Activated CD4-positive, alpha-beta memory T cell treated with anti-CD3 and anti-CD28 coated beads for 36 hours (primary cell): Measurements from ENCODE around the gene ANKRD39. TPM values are rescaled to one million over a fixed set of nuclear protein-coding genes. Genes with fewer than 3 reads are reported as not detected.

ENCODE experiments used
- CTCF ChIA-PET: fragments of 350-600 bp; sonication (Branson Sonifier 250); formaldehyde crosslinking; loops from one replicate; lab custom pipeline; 2021; ENCODE audit warnings: antibody characterized with exemption, inconsistent platforms; lab: Charles Lee
- POLR2A ChIA-PET: fragments of 350-600 bp; sonication (Branson Sonifier 250); formaldehyde crosslinking; loops from one replicate; lab custom pipeline; 2021; ENCODE audit warnings: antibody characterized with exemption; lab: Charles Lee
- DNase-seq: peaks from one replicate; pipeline ENCODE4 v3.0.0-alpha.2; 2020
- H3K27ac Mint-ChIP-seq: one replicate; pipeline ENCODE4 v1.8.0; 2021; ENCODE audit warnings: mixed read lengths
- H3K27me3 Mint-ChIP-seq: one replicate; pipeline ENCODE4 v1.8.0; 2021; ENCODE audit warnings: mixed read lengths
- H3K36me3 Mint-ChIP-seq: one replicate; pipeline ENCODE4 v1.8.0; 2021; ENCODE audit warnings: mixed read lengths
- H3K4me1 Mint-ChIP-seq: one replicate; pipeline ENCODE4 v1.8.0; 2021; ENCODE audit warnings: low read depth, mixed read lengths
- H3K4me3 Mint-ChIP-seq: one replicate; pipeline ENCODE4 v1.8.0; 2021; ENCODE audit warnings: mild to moderate bottlenecking, mixed read lengths
- H3K9me3 Mint-ChIP-seq: one replicate; pipeline ENCODE4 v1.8.0; 2021; ENCODE audit warnings: mixed read lengths
- intact Hi-C: fragments of 100-400 bp; cut with micrococcal nuclease; formaldehyde crosslinking; loops from one replicate; pipeline ENCODE4 v1.15.1; 2023
- total RNA-seq, 2 experiments: library from RNA; stranded (reverse); gene quantifications; one replicate each; pipeline ENCODE4 v1.2.3, GENCODE V29; 2021

ANKRD39 gene
- total RNA-seq, 2 experiments from 2014 or later: 29.0 to 35.1 TPM

DNA sequence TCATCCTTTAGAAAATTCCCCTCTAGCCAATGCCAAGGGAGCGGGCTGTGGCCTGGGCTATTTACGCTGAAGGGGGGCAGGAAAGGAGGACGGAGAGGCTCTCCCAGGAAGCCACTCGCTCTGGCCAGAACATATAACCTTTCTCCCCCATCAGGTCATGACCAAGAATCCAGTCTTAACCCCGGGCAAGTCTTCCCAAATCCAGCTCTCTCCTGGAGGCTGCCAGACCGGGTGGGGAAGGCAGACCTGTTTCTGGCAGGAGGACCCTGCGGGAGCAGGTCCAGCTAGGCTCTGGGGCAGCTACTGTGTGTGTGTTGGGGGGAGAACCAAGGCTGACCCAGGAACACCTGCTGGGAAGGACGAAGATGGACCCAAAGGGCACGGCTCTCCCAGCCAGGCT, 25.5 kb upstream of the ANKRD39 start:
- H3K36me3 Mint-ChIP-seq: no peaks in the 10 kb centered on the region
- H3K27ac Mint-ChIP-seq: no peak overlapping the region
- intact Hi-C loops: no loop called here
- H3K9me3 Mint-ChIP-seq: no peaks in the 10 kb centered on the region
- no peak for DNase-seq
- H3K27me3 Mint-ChIP-seq: no peaks in the 10 kb centered on the region
- ChIA-PET CTCF (no interaction called here), POLR2A (interaction anchor here (0.7 kb wide), 1 partner anchor 316 kb away, joined by 3 read pairs; no protein-coding TSS in a partner anchor)
- no peak overlapping the region for H3K4me3 Mint-ChIP-seq
- peaks cover 4% of the 10 kb centered on the region for H3K4me1 Mint-ChIP-seq

GRCh38 chr2:96882906-96883305, 25.1 kb upstream of the ANKRD39 start:
- Mint-ChIP-seq H3K4me1 (peaks cover 2% of the 10 kb centered on the region), H3K27me3 (no peaks in the 10 kb centered on the region), H3K27ac (no peak overlapping the region), H3K36me3 (no peaks in the 10 kb centered on the region), H3K9me3 (no peaks in the 10 kb centered on the region), H3K4me3 (no peak overlapping the region)
- ChIA-PET POLR2A (interaction anchor here (0.7 kb wide), 1 partner anchor 316 kb away, joined by 3 read pairs; no protein-coding TSS in a partner anchor), CTCF (no interaction called here)
- intact Hi-C loops: no loop called here
- no peak for DNase-seq

DNA sequence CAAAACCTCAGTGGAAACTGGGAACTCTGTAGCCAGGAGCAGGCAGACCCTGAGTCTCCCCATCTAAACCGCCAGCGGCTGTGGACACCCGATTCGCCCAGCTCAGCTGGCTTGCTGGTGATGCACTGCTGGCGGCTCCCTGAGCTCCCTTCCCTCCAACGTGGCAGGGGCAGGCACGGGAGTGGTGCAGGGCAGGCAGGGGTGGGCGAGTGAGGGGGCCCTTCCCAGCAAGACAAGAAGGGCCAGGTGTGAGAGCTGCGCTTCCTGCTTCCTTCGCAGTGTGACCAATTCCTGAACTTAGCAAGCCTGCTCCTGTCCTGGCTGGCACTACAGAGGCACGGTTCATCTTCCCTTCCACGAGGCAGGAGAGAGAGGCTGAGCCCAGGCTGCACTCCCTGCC, 24.4 kb upstream of the ANKRD39 start:
- intact Hi-C loops: no loop called here
- CTCF ChIA-PET: no interaction called here
- no peak overlapping the region for H3K4me3 Mint-ChIP-seq
- DNase-seq: no peak
- H3K27me3 Mint-ChIP-seq: no peaks in the 10 kb centered on the region
- H3K9me3 Mint-ChIP-seq: no peaks in the 10 kb centered on the region
- peaks cover 1% of the 10 kb centered on the region for H3K4me1 Mint-ChIP-seq
- POLR2A ChIA-PET: no interaction called here
- no peaks in the 10 kb centered on the region for H3K36me3 Mint-ChIP-seq
- H3K27ac Mint-ChIP-seq: no peak overlapping the region

DNA sequence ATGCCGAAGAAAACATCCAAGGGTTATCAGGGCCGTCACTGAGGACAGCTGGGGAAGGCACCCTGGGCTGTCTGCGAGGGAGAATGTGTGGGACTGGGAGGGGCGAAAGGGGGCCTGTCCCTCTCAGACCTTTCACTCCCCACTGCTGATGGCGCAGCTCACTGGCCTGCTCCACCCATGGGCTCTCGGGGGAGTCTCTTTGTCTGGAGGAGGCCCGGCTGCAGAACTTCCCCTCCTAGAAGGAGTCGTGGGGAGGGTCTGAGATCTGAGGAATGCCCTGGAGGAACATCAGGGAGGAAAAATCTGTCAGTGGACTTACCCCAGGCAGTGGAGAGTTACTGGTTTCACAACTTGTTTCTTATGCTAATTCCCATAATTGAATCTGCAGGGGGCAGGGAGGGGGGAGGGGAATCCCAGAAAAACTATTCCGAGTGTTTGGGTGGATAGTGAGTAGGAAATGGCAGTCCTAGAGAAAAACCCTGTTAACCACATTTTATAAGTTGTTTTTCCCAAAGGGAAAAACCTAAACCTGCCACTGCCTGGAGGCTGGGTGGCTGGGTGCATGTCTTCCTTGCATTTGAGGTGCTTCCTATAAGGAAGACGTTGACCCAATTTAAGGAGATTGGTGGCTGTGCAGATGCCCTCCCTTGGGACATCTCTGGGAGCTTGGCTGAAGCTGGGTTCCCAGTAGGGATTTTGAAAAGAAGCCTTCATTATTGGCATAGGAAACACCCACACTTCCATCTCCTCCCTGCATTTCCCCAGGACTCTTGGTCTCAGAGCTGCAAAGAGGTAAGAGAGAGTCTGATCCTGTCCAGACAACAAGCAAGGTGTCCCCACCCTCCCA, 23.8 kb upstream of the ANKRD39 start:
- DNase-seq: no peak
- Mint-ChIP-seq H3K27ac (no peak overlapping the region), H3K36me3 (no peaks in the 10 kb centered on the region), H3K9me3 (no peaks in the 10 kb centered on the region), H3K4me1 (no peaks in the 10 kb centered on the region), H3K27me3 (no peaks in the 10 kb centered on the region), H3K4me3 (no peak overlapping the region)
- intact Hi-C loops: no loop called here
- ChIA-PET CTCF (no interaction called here), POLR2A (no interaction called here)

DNA sequence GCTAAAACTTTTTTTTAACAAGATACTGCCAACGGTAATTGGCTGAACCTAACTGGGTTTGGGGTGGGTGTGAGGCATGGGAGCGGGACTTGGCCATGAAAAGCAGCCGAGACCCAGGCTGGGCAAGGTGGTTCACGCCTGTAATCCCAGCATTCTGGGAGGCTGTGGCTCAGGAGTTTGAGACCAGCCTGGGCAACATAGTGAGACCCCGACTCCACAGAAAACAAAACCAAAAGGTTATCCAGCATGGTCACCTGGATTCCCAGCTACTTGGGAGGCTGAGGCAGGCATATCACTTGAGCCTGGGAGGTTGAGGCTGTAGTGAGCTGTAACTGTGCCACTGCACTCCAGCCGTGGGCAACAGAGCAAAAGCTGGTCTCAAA, 23.1 kb upstream of the ANKRD39 start:
- no peak for DNase-seq
- H3K9me3 Mint-ChIP-seq: no peaks in the 10 kb centered on the region
- ChIA-PET CTCF (no interaction called here), POLR2A (no interaction called here)
- no peak overlapping the region for H3K27ac Mint-ChIP-seq
- no peaks in the 10 kb centered on the region for H3K36me3 Mint-ChIP-seq
- peaks cover 7% of the 10 kb centered on the region for H3K4me1 Mint-ChIP-seq
- H3K4me3 Mint-ChIP-seq: no peak overlapping the region
- H3K27me3 Mint-ChIP-seq: no peaks in the 10 kb centered on the region
- intact Hi-C loops: no loop called here

DNA sequence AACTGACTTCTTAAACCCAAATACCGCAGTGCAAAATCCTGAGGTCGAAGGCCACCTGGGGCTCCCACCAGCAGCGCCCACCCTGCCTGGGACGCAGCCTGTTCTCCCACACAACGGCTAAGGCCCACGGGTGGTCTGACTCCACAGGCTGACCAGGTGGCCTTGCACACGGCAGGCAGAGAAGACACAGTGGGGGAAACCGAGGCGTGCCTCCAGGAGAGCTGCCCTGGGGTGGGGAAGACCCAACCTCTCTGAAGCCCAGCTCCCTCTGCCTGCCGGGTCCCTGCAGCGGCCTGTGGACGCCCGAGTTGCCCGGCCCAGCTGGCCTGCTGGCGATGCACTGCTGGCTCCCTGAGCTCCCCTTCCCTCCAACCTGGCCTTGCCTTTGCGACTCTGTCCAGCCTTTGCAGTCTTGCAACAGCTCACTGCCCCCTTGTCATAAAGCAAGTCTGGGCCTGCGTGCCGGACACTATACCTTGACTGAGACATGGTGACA, 21.8 kb upstream of the ANKRD39 start:
- ChIA-PET POLR2A (no interaction called here), CTCF (interaction anchor here (0.9 kb wide), 1 partner anchor 11 kb away, joined by 5 read pairs; no protein-coding TSS in a partner anchor)
- intact Hi-C loops: no loop called here
- peaks cover 15% of the 10 kb centered on the region for H3K4me1 Mint-ChIP-seq
- H3K27me3 Mint-ChIP-seq: no peaks in the 10 kb centered on the region
- H3K4me3 Mint-ChIP-seq: no peak overlapping the region
- DNase-seq: no peak
- H3K27ac Mint-ChIP-seq: no peak overlapping the region
- no peaks in the 10 kb centered on the region for H3K9me3 Mint-ChIP-seq
- H3K36me3 Mint-ChIP-seq: no peaks in the 10 kb centered on the region

DNA sequence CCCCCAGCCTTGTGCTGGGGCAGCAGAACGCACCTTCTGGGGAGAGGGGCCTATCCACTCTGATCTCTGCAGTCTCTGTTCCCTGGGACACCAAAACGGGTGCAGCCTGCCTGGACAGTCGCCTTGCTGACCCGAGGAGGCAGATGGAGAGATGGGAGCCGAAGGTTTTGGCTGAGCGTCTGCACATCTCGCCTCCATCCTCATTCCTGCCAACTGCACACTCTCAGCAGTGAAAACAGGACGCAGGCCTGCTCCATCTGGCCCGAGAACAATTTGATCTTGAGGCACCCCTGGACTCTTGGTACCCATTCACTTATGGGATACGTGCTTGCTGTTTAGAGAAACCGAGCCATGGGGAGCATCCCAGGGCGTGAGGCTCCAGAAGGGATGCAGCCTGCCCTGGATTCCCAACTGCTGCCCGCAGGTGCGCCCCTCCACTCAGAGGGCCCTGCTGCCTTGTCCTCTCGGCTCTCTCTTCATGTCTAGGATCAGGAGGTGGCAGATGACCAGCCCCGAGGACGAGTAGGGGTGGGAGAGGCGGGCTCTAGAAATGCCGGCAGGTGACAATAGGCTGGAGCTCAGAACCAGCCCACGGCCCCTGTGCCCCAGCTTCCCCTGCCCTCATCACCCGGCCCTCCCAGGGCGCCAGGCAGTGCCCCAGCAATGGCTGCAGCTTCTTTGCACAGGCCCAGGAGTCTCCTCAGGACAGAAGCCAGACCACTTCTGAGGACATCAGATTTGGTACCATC, 21.2 kb upstream of the ANKRD39 start:
- ChIA-PET CTCF (interaction anchor here (0.9 kb wide), 1 partner anchor 21 kb away, joined by 3 read pairs; the partner anchor contains the start of gene ANKRD39), POLR2A (no interaction called here)
- H3K4me3 Mint-ChIP-seq: no peak overlapping the region
- intact Hi-C loops: no loop called here
- H3K36me3 Mint-ChIP-seq: no peaks in the 10 kb centered on the region
- no peaks in the 10 kb centered on the region for H3K9me3 Mint-ChIP-seq
- no peak for DNase-seq
- H3K27ac Mint-ChIP-seq: no peak overlapping the region
- H3K27me3 Mint-ChIP-seq: no peaks in the 10 kb centered on the region
- peaks cover 21% of the 10 kb centered on the region for H3K4me1 Mint-ChIP-seq

- POLR2A ChIA-PET: interaction anchor here (1.0 kb wide), 1 partner anchor 20 kb away, joined by 3 read pairs; the partner anchor contains the start of gene ANKRD39
- no peaks in the 10 kb centered on the region for H3K9me3 Mint-ChIP-seq
- no peaks in the 10 kb centered on the region for H3K36me3 Mint-ChIP-seq
- CTCF ChIA-PET: interaction anchor here (0.9 kb wide), 1 partner anchor 20 kb away, joined by 3 read pairs; the partner anchor contains the start of gene ANKRD39
- intact Hi-C loops: no loop called here
- no peak for DNase-seq
- no peaks in the 10 kb centered on the region for H3K27me3 Mint-ChIP-seq
- H3K4me3 Mint-ChIP-seq: no peak overlapping the region
- no peak overlapping the region for H3K27ac Mint-ChIP-seq
- peaks cover 29% of the 10 kb centered on the region for H3K4me1 Mint-ChIP-seq
Observed at GRCh38 chr2:96878171-96878570, 20.4 kb upstream of the ANKRD39 start.

DNA sequence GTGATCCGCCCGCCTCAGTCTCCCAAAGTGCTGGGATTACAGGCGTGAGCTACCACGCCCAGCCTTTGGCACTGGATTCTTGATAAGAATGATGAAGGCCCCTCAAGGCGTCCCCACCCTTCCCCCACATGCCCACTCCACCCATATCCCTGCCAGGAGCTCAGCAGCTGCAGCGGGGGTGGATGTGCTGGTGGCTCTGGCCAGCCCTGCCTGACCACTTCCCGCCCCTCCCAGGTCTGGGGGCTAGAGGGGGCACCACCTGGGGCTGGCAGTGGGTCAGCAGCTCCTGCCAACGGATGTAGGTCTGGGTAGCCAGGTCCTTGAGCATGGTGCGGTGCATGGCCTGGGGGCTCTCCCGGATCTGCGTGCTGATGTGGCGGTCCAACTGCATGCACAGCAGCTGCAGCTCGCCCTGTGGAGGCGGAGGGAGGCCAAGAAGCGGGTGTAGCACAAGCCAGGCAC, 19.8 kb upstream of the ANKRD39 start:
- Mint-ChIP-seq H3K27me3 (no peaks in the 10 kb centered on the region), H3K27ac (no peak overlapping the region), H3K4me1 (peaks cover 34% of the 10 kb centered on the region), H3K4me3 (no peak overlapping the region), H3K36me3 (no peaks in the 10 kb centered on the region), H3K9me3 (no peaks in the 10 kb centered on the region)
- ChIA-PET POLR2A (interaction anchor here (1.0 kb wide), 1 partner anchor 19 kb away, joined by 3 read pairs; the partner anchor contains the start of gene ANKRD39), CTCF (no interaction called here)
- DNase-seq: no peak
- intact Hi-C loops: no loop called here

- intact Hi-C loops: no loop called here
- H3K9me3 Mint-ChIP-seq: no peaks in the 10 kb centered on the region
- H3K27me3 Mint-ChIP-seq: no peaks in the 10 kb centered on the region
- ChIA-PET POLR2A (no interaction called here), CTCF (no interaction called here)
- H3K4me3 Mint-ChIP-seq: no peak overlapping the region
- H3K36me3 Mint-ChIP-seq: no peaks in the 10 kb centered on the region
- H3K4me1 Mint-ChIP-seq: peaks cover 40% of the 10 kb centered on the region
- DNase-seq: no peak
- H3K27ac Mint-ChIP-seq: no peak overlapping the region
Observed at GRCh38 chr2:96877042-96877451, 19.2 kb upstream of the ANKRD39 start.

DNA sequence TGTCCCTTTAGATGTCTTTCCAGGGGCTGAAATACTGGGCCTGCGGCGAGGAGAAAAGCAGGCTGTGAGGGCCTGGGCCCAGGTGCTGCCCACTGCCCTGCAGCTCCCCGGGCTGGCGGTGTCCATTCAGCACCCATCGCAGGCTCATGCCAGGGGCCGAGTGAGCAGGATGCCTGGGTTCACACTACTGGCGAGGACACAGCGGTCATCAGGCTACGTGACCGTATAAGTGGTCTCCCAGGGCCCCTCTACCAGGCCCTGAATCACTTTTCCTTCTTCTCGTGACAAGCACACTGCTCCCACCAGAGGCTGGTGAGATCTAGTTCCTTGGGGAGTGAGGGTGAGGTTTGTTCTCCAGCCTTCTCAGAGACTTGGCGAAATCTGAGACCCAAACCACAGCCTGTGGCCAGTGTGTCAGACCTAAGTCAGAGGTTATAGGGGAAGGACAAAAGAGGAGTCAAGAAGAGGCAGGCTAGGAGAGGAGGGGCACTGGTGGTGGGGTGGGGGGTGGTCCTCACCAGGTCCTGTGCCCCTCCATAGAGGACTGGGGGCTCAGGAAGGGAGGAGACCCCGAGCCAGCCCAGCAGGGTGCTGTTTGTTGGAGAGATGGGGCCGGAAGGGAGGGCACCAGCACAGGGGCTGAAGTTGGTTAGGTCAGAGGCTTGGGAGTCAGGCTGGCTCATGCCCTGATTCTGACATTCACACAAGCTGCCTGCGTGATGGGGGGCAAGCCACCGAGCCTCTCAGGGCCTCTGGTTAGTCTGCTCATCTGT, 18.6 kb upstream of the ANKRD39 start:
- peaks cover 40% of the 10 kb centered on the region for H3K4me1 Mint-ChIP-seq
- no peak overlapping the region for H3K4me3 Mint-ChIP-seq
- H3K36me3 Mint-ChIP-seq: no peaks in the 10 kb centered on the region
- ChIA-PET CTCF (no interaction called here), POLR2A (no interaction called here)
- intact Hi-C loops: no loop called here
- no peaks in the 10 kb centered on the region for H3K9me3 Mint-ChIP-seq
- no peaks in the 10 kb centered on the region for H3K27me3 Mint-ChIP-seq
- no peak overlapping the region for H3K27ac Mint-ChIP-seq
- no peak for DNase-seq
